Suprapubic skin (tissue), 3 donors: ENCODE data around the gene CWC27.

Source experiments
- POLR2AphosphoS5 ChIP-seq, 3 donors: sonication (generic); formaldehyde crosslinking; IDR thresholded peaks; one replicate each; pipeline ENCODE4 v1.6.1; 2017; ENCODE audit warnings: antibody characterized with exemption in 3 of 3
- TF ChIP-seq, protein P1 (sequence below), 2 donors: fragments of 200-600 bp in 1 of 2; fragments of 450-650 bp in 1 of 2; sonication (generic) in 1 of 2; IDR thresholded peaks; one replicate each; pipeline ENCODE4 v1.5.1; 2016 to 2019; ENCODE audit warnings: antibody characterized with exemption in 2 of 2, mild to moderate bottlenecking in 1 of 2, moderate library complexity in 1 of 2

- TF ChIP-seq, protein P1, sequence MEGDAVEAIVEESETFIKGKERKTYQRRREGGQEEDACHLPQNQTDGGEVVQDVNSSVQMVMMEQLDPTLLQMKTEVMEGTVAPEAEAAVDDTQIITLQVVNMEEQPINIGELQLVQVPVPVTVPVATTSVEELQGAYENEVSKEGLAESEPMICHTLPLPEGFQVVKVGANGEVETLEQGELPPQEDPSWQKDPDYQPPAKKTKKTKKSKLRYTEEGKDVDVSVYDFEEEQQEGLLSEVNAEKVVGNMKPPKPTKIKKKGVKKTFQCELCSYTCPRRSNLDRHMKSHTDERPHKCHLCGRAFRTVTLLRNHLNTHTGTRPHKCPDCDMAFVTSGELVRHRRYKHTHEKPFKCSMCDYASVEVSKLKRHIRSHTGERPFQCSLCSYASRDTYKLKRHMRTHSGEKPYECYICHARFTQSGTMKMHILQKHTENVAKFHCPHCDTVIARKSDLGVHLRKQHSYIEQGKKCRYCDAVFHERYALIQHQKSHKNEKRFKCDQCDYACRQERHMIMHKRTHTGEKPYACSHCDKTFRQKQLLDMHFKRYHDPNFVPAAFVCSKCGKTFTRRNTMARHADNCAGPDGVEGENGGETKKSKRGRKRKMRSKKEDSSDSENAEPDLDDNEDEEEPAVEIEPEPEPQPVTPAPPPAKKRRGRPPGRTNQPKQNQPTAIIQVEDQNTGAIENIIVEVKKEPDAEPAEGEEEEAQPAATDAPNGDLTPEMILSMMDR (IDR thresholded peaks at IDR 0.05): no peak
- no peak for TF ChIP-seq POLR2AphosphoS5 (IDR thresholded peaks at IDR 0.05)
These were observed 3.0 kb downstream of the CWC27 start for GRCh38 chr5:64771736-64772135.
